Panc1 (cell line): ENCODE results near the gene ZNF486. TPM values are rescaled to one million over a fixed set of nuclear protein-coding genes. Genes with fewer than 3 reads are reported as not detected.
A peak's percentile ranks its signal among the peaks of the same experiment; 100 is the strongest.

Source experiments
- ATAC-seq: fragments of 200-7000 bp; cut with Tn5 transposase; 2 replicates; pipeline ENCODE4 v1.9.1; 2020; ENCODE audit warnings: mild to moderate bottlenecking, moderate library complexity
- BruUV-seq: library from RNA; stranded (reverse); fragments of 400-500 nt; replicated peaks from 2 replicates; lab custom pipeline; 2021; lab: Mats Ljungman, UMichigan
- CTCF ChIA-PET: fragments of 300-600 bp; sonication (Branson Sonifier 250); formaldehyde crosslinking; loops from one replicate; lab custom pipeline; 2022; ENCODE audit warnings: antibody characterized with exemption; lab: Charles Lee
- POLR2A ChIA-PET: fragments of 300-600 bp; sonication (Branson Sonifier 250); formaldehyde crosslinking; loops from one replicate; lab custom pipeline; 2022; ENCODE audit warnings: antibody characterized with exemption; lab: Charles Lee
- DNase-seq: peaks from one replicate; pipeline ENCODE4 v3.0.0-alpha.2; 2010; ENCODE audit warnings: low read depth, low spot score
- H3K27ac ChIP-seq: 2 replicates; pipeline ENCODE4 v1.5.1; 2011; ENCODE audit warnings: mild to moderate bottlenecking, low read length, inconsistent platforms
- H3K27me3 ChIP-seq: fragments of 200-500 bp; sonication (Bioruptor generic); 2 replicates; pipeline ENCODE4 v1.6.0; 2014; ENCODE audit warnings: low read length, inconsistent platforms; ENCODE audit not compliant: control insufficient read depth, insufficient read depth
- H3K36me3 ChIP-seq: fragments of 200-500 bp; sonication (Bioruptor generic); 2 replicates; pipeline ENCODE4 v1.5.1; 2014; ENCODE audit warnings: inconsistent platforms, mild to moderate bottlenecking, low read length, moderate library complexity; ENCODE audit not compliant: control insufficient read depth, insufficient read depth
- H3K4me1 ChIP-seq: 2 replicates; pipeline ENCODE4 v1.5.1; 2011; ENCODE audit warnings: inconsistent platforms, mild to moderate bottlenecking, low read length, moderate library complexity; ENCODE audit not compliant: control insufficient read depth, insufficient read depth
- H3K4me3 ChIP-seq, 2 experiments: 2 replicates each; pipeline ENCODE4 v1.5.1; 2011 to 2012; ENCODE audit warnings: low read depth in 2 of 2, low read length in 2 of 2, mild to moderate bottlenecking in 2 of 2, inconsistent platforms in 1 of 2, moderate library complexity in 1 of 2
- H3K9me3 ChIP-seq: fragments of 200-500 bp; sonication (Bioruptor generic); 2 replicates; pipeline ENCODE4 v1.5.1; 2014; ENCODE audit warnings: low read depth, mild to moderate bottlenecking, inconsistent platforms, low read length, moderate library complexity; ENCODE audit not compliant: control insufficient read depth, insufficient read depth
- POLR2AphosphoS5 ChIP-seq: IDR thresholded peaks from 2 replicates; pipeline ENCODE4 v1.6.1; 2012; ENCODE audit warnings: mild to moderate bottlenecking, low read depth, low read length, moderate library complexity
- REST ChIP-seq, 2 experiments: IDR thresholded peaks; 2 replicates each; pipeline ENCODE4 v1.6.1; 2011 to 2012; ENCODE audit warnings: low read depth in 2 of 2, control low read depth in 1 of 2, low read length in 1 of 2, mild to moderate bottlenecking in 1 of 2, moderate library complexity in 1 of 2; ENCODE audit not compliant: insufficient read depth in 1 of 2
- SIN3A ChIP-seq: IDR thresholded peaks from 2 replicates; pipeline ENCODE4 v1.6.1; 2012; ENCODE audit warnings: low read depth, mild to moderate bottlenecking, low read length, moderate library complexity, borderline replicate concordance; ENCODE audit not compliant: insufficient read depth
- TCF7L2 ChIP-seq: IDR thresholded peaks from 2 replicates; pipeline ENCODE4 v1.6.1; 2011; ENCODE audit warnings: mild to moderate bottlenecking, low read depth, low read length, inconsistent platforms
- in situ Hi-C: cut with HindIII; loops from 2 replicates; pipeline ENCODE4 v1.10.0; 2016; ENCODE audit warnings: low sequenced_read_pairs, low pct_unique_long_range_greater_than_20kb
- intact Hi-C: fragments of 100-400 bp; cut with micrococcal nuclease; formaldehyde crosslinking; loops from one replicate; pipeline ENCODE4 v1.10.0; 2022; ENCODE audit not compliant: unreplicated experiment
- total RNA-seq: library from RNA; stranded (reverse); gene quantifications from one replicate; pipeline ENCODE4 v1.2.1, GENCODE V29; 2021; ENCODE audit not compliant: unreplicated experiment
- TF ChIP-seq, protein P1 (sequence below): fragments of 450-650 bp; IDR thresholded peaks from 2 replicates; pipeline ENCODE4 v1.5.1; 2017; ENCODE audit warnings: mild to moderate bottlenecking

Gene ZNF486
- total RNA-seq, 1 experiment from 2014 or later, result 7.8 TPM

DNA sequence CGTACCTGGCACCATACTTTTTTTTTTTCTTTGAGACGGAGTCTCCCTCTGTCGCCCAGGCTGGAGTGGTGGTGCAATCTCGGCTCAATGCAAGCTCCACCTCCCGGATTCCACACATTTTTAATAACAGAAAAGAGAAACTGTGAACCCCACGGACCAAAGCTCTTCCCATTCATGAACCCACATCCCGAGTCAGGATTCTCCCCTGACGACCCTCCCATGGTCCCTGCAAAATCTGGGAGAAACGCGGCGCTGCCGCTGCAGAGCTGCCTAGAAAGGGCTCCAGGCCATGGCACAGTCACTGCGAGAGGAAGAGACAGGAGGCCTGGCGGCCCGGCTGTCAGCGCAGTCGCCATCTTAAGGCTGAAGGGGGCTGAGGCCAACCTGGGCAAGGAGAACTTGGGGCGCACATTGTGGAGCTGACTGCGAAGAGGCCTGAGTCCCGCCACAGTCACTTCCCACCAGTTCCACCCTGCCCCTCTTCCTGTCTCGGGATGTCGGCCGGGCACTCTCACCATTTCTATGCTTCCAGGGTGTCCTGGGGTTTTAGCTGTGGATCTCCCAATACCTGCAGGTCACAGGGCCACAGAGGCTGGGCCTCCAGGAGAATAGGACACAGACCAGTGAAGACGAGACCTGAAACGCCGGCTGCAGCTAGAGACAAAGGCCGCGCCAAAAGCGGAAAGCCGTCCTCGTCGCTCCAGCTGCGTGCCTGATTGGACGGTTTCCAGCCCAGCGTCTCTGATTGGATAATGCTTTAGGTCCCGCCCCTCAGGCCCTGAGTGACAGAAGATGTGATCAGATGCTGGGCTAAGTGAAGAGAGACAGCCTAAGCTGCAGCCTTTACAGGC is 71.0 kb downstream of the ZNF486 start:
- CTCF ChIA-PET, result no interaction called here
- Histone ChIP-seq H3K36me3 (no peaks in the 10 kb centered on the region), H3K4me3 (peak overlapping the region; percentile 71 to 75), H3K27ac (peak overlapping the region; percentile 85), H3K27me3 (no peaks in the 10 kb centered on the region), H3K4me1 (no peaks in the 10 kb centered on the region), H3K9me3 (no peaks in the 10 kb centered on the region)
- no TSS peak for BruUV-seq
- DNase-seq, result peak; percentile 62
- TF ChIP-seq, protein P1, sequence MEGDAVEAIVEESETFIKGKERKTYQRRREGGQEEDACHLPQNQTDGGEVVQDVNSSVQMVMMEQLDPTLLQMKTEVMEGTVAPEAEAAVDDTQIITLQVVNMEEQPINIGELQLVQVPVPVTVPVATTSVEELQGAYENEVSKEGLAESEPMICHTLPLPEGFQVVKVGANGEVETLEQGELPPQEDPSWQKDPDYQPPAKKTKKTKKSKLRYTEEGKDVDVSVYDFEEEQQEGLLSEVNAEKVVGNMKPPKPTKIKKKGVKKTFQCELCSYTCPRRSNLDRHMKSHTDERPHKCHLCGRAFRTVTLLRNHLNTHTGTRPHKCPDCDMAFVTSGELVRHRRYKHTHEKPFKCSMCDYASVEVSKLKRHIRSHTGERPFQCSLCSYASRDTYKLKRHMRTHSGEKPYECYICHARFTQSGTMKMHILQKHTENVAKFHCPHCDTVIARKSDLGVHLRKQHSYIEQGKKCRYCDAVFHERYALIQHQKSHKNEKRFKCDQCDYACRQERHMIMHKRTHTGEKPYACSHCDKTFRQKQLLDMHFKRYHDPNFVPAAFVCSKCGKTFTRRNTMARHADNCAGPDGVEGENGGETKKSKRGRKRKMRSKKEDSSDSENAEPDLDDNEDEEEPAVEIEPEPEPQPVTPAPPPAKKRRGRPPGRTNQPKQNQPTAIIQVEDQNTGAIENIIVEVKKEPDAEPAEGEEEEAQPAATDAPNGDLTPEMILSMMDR, result peak; percentile 35
- TF ChIP-seq REST (IDR thresholded peaks at IDR 0.05; ENCODE audit: insufficient read depth in 1 of 2, low read depth in 2 of 2, low read length in 1 of 2), result no peak
- peak; percentile 91 for TF ChIP-seq SIN3A
- peak; percentile 63 for TF ChIP-seq POLR2AphosphoS5
- ATAC-seq, result peak; percentile 96
- intact Hi-C loops (no loop called here), in situ Hi-C loops (no loop called here)
- POLR2A ChIA-PET, result interaction anchor here (0.6 kb wide), 2 partner anchors 186 to 328 kb away, joined by 5 to 6 read pairs; partner anchors contain the start of gene ZNF737

GRCh38 chr19:20243629-20244028 is 76.6 kb downstream of the ZNF486 start:
- H3K27me3 ChIP-seq, result no peaks in the 10 kb centered on the region
- intact Hi-C loops, result no loop called here
- TF ChIP-seq TCF7L2 (no peak), SIN3A (no peak), REST (IDR thresholded peaks at IDR 0.05; ENCODE audit: insufficient read depth in 1 of 2, low read depth in 2 of 2, low read length in 1 of 2) (no peak), POLR2AphosphoS5 (no peak)
- TF ChIP-seq, protein P1, result no peak
- H3K4me3 ChIP-seq, result no peak overlapping the region
- no peaks in the 10 kb centered on the region for H3K9me3 ChIP-seq
- H3K4me1 ChIP-seq, result no peaks in the 10 kb centered on the region
- ChIA-PET POLR2A (no interaction called here), CTCF (interaction anchor here (0.7 kb wide), 1 partner anchor 269 kb away, joined by 4 read pairs; no protein-coding TSS in a partner anchor)
- ATAC-seq, result no peak
- no peaks in the 10 kb centered on the region for H3K36me3 ChIP-seq
- no TSS peak for BruUV-seq
- H3K27ac ChIP-seq, result no peak overlapping the region
- in situ Hi-C loops, result no loop called here
- DNase-seq, result no peak
